ENCODE measurements around the gene ATF3.

The ATF3 gene

GRCh38 chr1:212608392-212608958 is at the start of gene ATF3:
TSS of gene ATF3 (plus strand) at chr1:212608761. CDS start at chr1:212615022, 6,261 bp downstream.
- DNase-seq = peak; percentile 97

- no peak for DNase-seq
Measured at GRCh38 chr1:212559929-212560328, 48.6 kb upstream of the ATF3 start.

GRCh38 chr1:212560933-212561460 is 47.6 kb upstream of the ATF3 start:
- DNase-seq = no peak

- no peak for DNase-seq
Measured at GRCh38 chr1:212561501-212561931, 47.0 kb upstream of the ATF3 start.

- no peak for DNase-seq
Measured at GRCh38 chr1:212562771-212563170, 45.8 kb upstream of the ATF3 start.

- DNase-seq = no peak
Measured at GRCh38 chr1:212565079-212565478, 43.5 kb upstream of the ATF3 start.

GRCh38 chr1:212565571-212566305 is 42.8 kb upstream of the ATF3 start:
- DNase-seq = no peak

- DNase-seq = peak; percentile 87
Measured at GRCh38 chr1:212566522-212567479, 41.8 kb upstream of the ATF3 start.

- no peak for DNase-seq
Measured at GRCh38 chr1:212567638-212568037, 40.9 kb upstream of the ATF3 start.

GRCh38 chr1:212568978-212569537 is 39.5 kb upstream of the ATF3 start:
- no peak for DNase-seq

- no peak for DNase-seq
Measured at GRCh38 chr1:212574732-212575131, 33.8 kb upstream of the ATF3 start.

GRCh38 chr1:212575333-212575732 is 33.2 kb upstream of the ATF3 start:
- DNase-seq = no peak

GRCh38 chr1:212578041-212578440 is 30.5 kb upstream of the ATF3 start:
- no peak for DNase-seq

- no peak for DNase-seq
Measured at GRCh38 chr1:212581034-212581433, 27.5 kb upstream of the ATF3 start.

GRCh38 chr1:212582291-212582690 is 26.3 kb upstream of the ATF3 start:
- no peak for DNase-seq

- no peak for DNase-seq
Measured at GRCh38 chr1:212582808-212583615, 25.5 kb upstream of the ATF3 start.

GRCh38 chr1:212583643-212584042 is 24.9 kb upstream of the ATF3 start:
- no peak for DNase-seq

GRCh38 chr1:212584092-212584886 is 24.3 kb upstream of the ATF3 start:
- DNase-seq = no peak

- DNase-seq = no peak
Measured at GRCh38 chr1:212585210-212585609, 23.4 kb upstream of the ATF3 start.

- DNase-seq = no peak
Measured at GRCh38 chr1:212586206-212587015, 22.1 kb upstream of the ATF3 start.
